HL-60 (cell line): ENCODE results near the gene SPAG17.

ENCODE experiments used
- DNase-seq, 2 experiments: peaks; one replicate each; pipeline ENCODE4 v3.0.0-alpha.2; 2010 to 2020; ENCODE audit warnings: low read depth in 1 of 2, low spot score in 1 of 2
- H3K27ac ChIP-seq: fragments of 250-450 bp; sonication (Bioruptor Pico); replicated peaks from 2 replicates; pipeline ENCODE4 v1.5.1; 2020; ENCODE audit warnings: mild to moderate bottlenecking, moderate library complexity
- H3K27me3 ChIP-seq: fragments of 250-450 bp; sonication (Bioruptor Pico); 2 replicates; pipeline ENCODE4 v1.5.1; 2021; ENCODE audit warnings: mild to moderate bottlenecking, moderate library complexity; ENCODE audit not compliant: insufficient read depth, poor library complexity, severe bottlenecking
- H3K4me3 ChIP-seq: replicated peaks from 2 replicates; pipeline ENCODE4 v1.5.1; 2011; ENCODE audit warnings: mild to moderate bottlenecking, control low read depth, low read length; ENCODE audit not compliant: insufficient read depth
- GABPA ChIP-seq: IDR thresholded peaks from 2 replicates; pipeline ENCODE4 v1.6.1; 2012; ENCODE audit warnings: low read depth
- POLR2AphosphoS5 ChIP-seq: IDR thresholded peaks from 2 replicates; pipeline ENCODE4 v1.6.1; 2012; ENCODE audit warnings: low read depth
- SPI1 ChIP-seq: IDR thresholded peaks from 2 replicates; pipeline ENCODE4 v1.6.1; 2012; ENCODE audit warnings: low read depth, mild to moderate bottlenecking, borderline replicate concordance
- TF ChIP-seq, protein P1 (sequence below): IDR thresholded peaks from 2 replicates; pipeline ENCODE4 v1.6.1; 2012; ENCODE audit warnings: low read depth; ENCODE audit not compliant: insufficient replicate concordance
- TF ChIP-seq, protein P2 (sequence below): IDR thresholded peaks from one replicate; pipeline ENCODE4 v1.5.1; 2011; ENCODE audit warnings: low read length, control low read depth, inconsistent platforms; ENCODE audit not compliant: insufficient read depth

SPAG17 gene

DNA sequence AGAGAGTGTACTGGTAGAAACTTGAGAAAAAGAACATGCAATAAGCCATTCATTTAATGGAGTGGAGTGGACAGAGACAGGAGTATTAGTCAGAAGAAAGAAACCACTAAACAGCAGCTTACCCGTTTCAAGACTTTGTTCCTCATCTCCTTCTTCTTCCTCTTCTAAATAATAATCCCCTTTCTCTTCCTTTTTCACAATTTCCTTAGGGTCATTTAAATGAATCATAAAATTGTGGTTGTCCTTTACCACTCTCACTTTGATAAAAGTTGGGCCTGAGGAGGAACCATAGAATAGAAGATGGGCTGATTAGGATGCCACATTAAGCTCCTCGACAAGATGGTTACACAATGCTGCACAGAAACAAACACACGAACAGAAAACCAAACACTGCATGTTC lies 145.9 kb downstream of the SPAG17 start:
- DNase-seq: peak; percentile 53 to 85
- TF ChIP-seq, protein P1, sequence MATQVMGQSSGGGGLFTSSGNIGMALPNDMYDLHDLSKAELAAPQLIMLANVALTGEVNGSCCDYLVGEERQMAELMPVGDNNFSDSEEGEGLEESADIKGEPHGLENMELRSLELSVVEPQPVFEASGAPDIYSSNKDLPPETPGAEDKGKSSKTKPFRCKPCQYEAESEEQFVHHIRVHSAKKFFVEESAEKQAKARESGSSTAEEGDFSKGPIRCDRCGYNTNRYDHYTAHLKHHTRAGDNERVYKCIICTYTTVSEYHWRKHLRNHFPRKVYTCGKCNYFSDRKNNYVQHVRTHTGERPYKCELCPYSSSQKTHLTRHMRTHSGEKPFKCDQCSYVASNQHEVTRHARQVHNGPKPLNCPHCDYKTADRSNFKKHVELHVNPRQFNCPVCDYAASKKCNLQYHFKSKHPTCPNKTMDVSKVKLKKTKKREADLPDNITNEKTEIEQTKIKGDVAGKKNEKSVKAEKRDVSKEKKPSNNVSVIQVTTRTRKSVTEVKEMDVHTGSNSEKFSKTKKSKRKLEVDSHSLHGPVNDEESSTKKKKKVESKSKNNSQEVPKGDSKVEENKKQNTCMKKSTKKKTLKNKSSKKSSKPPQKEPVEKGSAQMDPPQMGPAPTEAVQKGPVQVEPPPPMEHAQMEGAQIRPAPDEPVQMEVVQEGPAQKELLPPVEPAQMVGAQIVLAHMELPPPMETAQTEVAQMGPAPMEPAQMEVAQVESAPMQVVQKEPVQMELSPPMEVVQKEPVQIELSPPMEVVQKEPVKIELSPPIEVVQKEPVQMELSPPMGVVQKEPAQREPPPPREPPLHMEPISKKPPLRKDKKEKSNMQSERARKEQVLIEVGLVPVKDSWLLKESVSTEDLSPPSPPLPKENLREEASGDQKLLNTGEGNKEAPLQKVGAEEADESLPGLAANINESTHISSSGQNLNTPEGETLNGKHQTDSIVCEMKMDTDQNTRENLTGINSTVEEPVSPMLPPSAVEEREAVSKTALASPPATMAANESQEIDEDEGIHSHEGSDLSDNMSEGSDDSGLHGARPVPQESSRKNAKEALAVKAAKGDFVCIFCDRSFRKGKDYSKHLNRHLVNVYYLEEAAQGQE: peak; percentile 45
- TF ChIP-seq GABPA: no peak
- TF ChIP-seq POLR2AphosphoS5: no peak
- peak; percentile 40; the same call in 1 of the 2 replicates for TF ChIP-seq SPI1
- TF ChIP-seq, protein P2, sequence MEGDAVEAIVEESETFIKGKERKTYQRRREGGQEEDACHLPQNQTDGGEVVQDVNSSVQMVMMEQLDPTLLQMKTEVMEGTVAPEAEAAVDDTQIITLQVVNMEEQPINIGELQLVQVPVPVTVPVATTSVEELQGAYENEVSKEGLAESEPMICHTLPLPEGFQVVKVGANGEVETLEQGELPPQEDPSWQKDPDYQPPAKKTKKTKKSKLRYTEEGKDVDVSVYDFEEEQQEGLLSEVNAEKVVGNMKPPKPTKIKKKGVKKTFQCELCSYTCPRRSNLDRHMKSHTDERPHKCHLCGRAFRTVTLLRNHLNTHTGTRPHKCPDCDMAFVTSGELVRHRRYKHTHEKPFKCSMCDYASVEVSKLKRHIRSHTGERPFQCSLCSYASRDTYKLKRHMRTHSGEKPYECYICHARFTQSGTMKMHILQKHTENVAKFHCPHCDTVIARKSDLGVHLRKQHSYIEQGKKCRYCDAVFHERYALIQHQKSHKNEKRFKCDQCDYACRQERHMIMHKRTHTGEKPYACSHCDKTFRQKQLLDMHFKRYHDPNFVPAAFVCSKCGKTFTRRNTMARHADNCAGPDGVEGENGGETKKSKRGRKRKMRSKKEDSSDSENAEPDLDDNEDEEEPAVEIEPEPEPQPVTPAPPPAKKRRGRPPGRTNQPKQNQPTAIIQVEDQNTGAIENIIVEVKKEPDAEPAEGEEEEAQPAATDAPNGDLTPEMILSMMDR: no peak
- Histone ChIP-seq H3K4me3 (no peak overlapping the region), H3K27ac (peak overlapping the region; percentile 75), H3K27me3 (no peaks in the 10 kb centered on the region)

DNA sequence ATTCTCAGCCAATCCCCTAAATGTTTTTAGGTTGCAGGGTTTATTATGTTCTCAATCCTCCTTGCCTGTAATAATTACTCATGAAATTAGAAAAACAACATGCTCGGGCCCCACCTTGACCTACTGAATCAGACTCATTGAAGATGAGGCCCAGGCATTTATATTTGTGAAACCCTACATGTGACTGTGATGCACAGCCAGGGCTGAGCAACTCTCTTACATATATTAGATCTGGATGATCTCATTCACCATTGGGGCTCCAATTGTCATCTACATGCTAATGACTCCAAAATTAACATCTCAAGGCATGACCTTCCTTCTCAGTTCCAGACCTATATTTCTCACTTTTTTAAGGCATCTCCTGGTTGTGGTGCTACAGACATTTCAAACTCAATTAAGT lies 152.1 kb downstream of the SPAG17 start:
- TF ChIP-seq GABPA: no peak
- no peak overlapping the region for H3K4me3 ChIP-seq
- no peak for DNase-seq
- H3K27ac ChIP-seq: no peak overlapping the region
- no peaks in the 10 kb centered on the region for H3K27me3 ChIP-seq

DNA sequence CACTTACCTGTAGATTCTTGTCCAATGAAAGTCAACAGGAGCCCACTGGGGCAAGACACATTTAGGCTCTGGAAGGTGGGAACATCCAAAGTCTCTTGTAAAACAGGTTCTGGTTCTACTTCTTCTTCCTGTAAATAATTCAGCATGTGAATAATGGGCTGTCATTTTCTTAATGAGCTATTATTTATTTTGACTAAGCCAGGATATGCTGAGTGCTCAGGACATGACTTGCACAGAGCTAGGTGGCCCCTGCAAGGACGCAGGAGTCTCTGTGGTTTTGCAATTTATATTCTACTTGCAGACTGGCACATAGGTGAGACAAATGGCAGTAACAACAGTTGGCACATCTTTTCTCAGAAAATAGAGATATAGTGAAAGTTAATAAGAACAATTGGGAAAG lies 156.8 kb downstream of the SPAG17 start:
- Histone ChIP-seq H3K27me3 (no peaks in the 10 kb centered on the region), H3K27ac (no peak overlapping the region), H3K4me3 (no peak overlapping the region)
- DNase-seq: no peak
- TF ChIP-seq, protein P1: no peak
- TF ChIP-seq SPI1 (no peak), POLR2AphosphoS5 (no peak), GABPA (no peak)
- TF ChIP-seq, protein P2: no peak

DNA sequence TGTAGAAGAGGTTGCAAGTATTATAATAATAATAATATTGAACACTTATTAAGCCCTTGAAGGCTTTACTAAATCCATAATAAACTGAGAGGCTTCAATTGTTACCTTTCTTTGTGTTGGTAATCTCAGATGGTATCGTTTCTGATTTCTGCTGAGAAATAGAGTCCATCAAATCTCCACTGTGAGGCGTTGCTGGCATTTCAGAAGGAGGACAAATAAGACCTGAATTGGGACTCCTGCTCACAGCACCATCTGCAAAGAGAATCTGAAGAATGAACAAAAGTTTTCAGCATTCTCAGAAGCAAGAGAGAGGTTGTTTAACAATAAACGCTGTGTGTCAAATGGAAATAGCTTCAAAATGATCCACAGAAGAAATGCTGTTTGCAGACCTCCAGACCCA lies 161.8 kb downstream of the SPAG17 start:
- Histone ChIP-seq H3K4me3 (no peak overlapping the region), H3K27me3 (no peaks in the 10 kb centered on the region), H3K27ac (no peak overlapping the region)
- TF ChIP-seq, protein P2: no peak
- TF ChIP-seq, protein P1: no peak
- TF ChIP-seq GABPA: no peak
- no peak for TF ChIP-seq SPI1
- TF ChIP-seq POLR2AphosphoS5: no peak
- no peak for DNase-seq
